ENCODE measurements around the gene ROR2.
A peak's percentile ranks its signal among the peaks of the same experiment; 100 is the strongest.

ROR2 gene

GRCh38 chr9:91783411-91783810 lies 166.6 kb downstream of the ROR2 start:
- TF ChIP-seq POLR2A (IDR thresholded peaks at IDR 0.05; ENCODE audit: low read depth, low read length) (no peak), PAX5 (IDR thresholded peaks at IDR 0.05; ENCODE audit: insufficient read depth, low read length, severe bottlenecking) (no peak), TAF1 (IDR thresholded peaks at IDR 0.05; ENCODE audit: low read depth, low read length) (no peak), POU2F2 (IDR thresholded peaks at IDR 0.05; ENCODE audit: low read depth, low read length) (no peak), SPI1 (IDR thresholded peaks at IDR 0.05; ENCODE audit: low read depth, low read length) (no peak), POLR2AphosphoS5 (IDR thresholded peaks at IDR 0.05; ENCODE audit: low read depth, low read length) (no peak)
- FAIRE-seq = no peak

GRCh38 chr9:91782708-91783214 lies 167.3 kb downstream of the ROR2 start:
- TF ChIP-seq TAF1 (IDR thresholded peaks at IDR 0.05; ENCODE audit: low read depth, low read length) (no peak), POU2F2 (IDR thresholded peaks at IDR 0.05; ENCODE audit: low read depth, low read length) (no peak), POLR2A (IDR thresholded peaks at IDR 0.05; ENCODE audit: low read depth, low read length) (no peak), PAX5 (IDR thresholded peaks at IDR 0.05; ENCODE audit: insufficient read depth, low read length, severe bottlenecking) (no peak), SPI1 (IDR thresholded peaks at IDR 0.05; ENCODE audit: low read depth, low read length) (no peak), POLR2AphosphoS5 (IDR thresholded peaks at IDR 0.05; ENCODE audit: low read depth, low read length) (no peak)
- FAIRE-seq (no peak), DNase-seq (ENCODE audit: insufficient read length, low spot score) (no peak)

More at GRCh38 chr9:91783411-91783810, 166.6 kb downstream of the ROR2 start:
- no peak for DNase-seq (ENCODE audit: insufficient read length, low spot score)

GRCh38 chr9:91781906-91782305 lies 168.1 kb downstream of the ROR2 start:
- no peak for DNase-seq (ENCODE audit: insufficient read length, low spot score)
- FAIRE-seq = no peak
- TF ChIP-seq SPI1 (IDR thresholded peaks at IDR 0.05; ENCODE audit: low read depth, low read length) = no peak
- TF ChIP-seq PAX5 (IDR thresholded peaks at IDR 0.05; ENCODE audit: insufficient read depth, low read length, severe bottlenecking) = no peak
- no peak for TF ChIP-seq TAF1 (IDR thresholded peaks at IDR 0.05; ENCODE audit: low read depth, low read length)
- no peak for TF ChIP-seq POU2F2 (IDR thresholded peaks at IDR 0.05; ENCODE audit: low read depth, low read length)
- no peak for TF ChIP-seq POLR2A (IDR thresholded peaks at IDR 0.05; ENCODE audit: low read depth, low read length)
- TF ChIP-seq POLR2AphosphoS5 (IDR thresholded peaks at IDR 0.05; ENCODE audit: low read depth, low read length) = no peak

- DNase-seq (ENCODE audit: insufficient read length, low spot score) (no peak), FAIRE-seq (no peak)
- TF ChIP-seq POLR2A (IDR thresholded peaks at IDR 0.05; ENCODE audit: low read depth, low read length) (no peak), POU2F2 (IDR thresholded peaks at IDR 0.05; ENCODE audit: low read depth, low read length) (no peak), TAF1 (IDR thresholded peaks at IDR 0.05; ENCODE audit: low read depth, low read length) (no peak), POLR2AphosphoS5 (IDR thresholded peaks at IDR 0.05; ENCODE audit: low read depth, low read length) (no peak), SPI1 (IDR thresholded peaks at IDR 0.05; ENCODE audit: low read depth, low read length) (no peak), PAX5 (IDR thresholded peaks at IDR 0.05; ENCODE audit: insufficient read depth, low read length, severe bottlenecking) (no peak)
These were observed 168.9 kb downstream of the ROR2 start for GRCh38 chr9:91781116-91781515.

GRCh38 chr9:91778031-91778430 lies 172.0 kb downstream of the ROR2 start:
- FAIRE-seq = no peak

GRCh38 chr9:91777292-91777830 lies 172.7 kb downstream of the ROR2 start:
- DNase-seq (ENCODE audit: insufficient read length, low spot score) (no peak), FAIRE-seq (no peak)
- TF ChIP-seq SPI1 (IDR thresholded peaks at IDR 0.05; ENCODE audit: low read depth, low read length) = no peak
- no peak for TF ChIP-seq POLR2AphosphoS5 (IDR thresholded peaks at IDR 0.05; ENCODE audit: low read depth, low read length)
- TF ChIP-seq PAX5 (IDR thresholded peaks at IDR 0.05; ENCODE audit: insufficient read depth, low read length, severe bottlenecking) = no peak
- TF ChIP-seq POU2F2 (IDR thresholded peaks at IDR 0.05; ENCODE audit: low read depth, low read length) = no peak
- no peak for TF ChIP-seq POLR2A (IDR thresholded peaks at IDR 0.05; ENCODE audit: low read depth, low read length)
- TF ChIP-seq TAF1 (IDR thresholded peaks at IDR 0.05; ENCODE audit: low read depth, low read length) = no peak

More at GRCh38 chr9:91778031-91778430, 172.0 kb downstream of the ROR2 start:
- TF ChIP-seq POU2F2 (IDR thresholded peaks at IDR 0.05; ENCODE audit: low read depth, low read length) (no peak), TAF1 (IDR thresholded peaks at IDR 0.05; ENCODE audit: low read depth, low read length) (no peak), SPI1 (IDR thresholded peaks at IDR 0.05; ENCODE audit: low read depth, low read length) (no peak), POLR2A (IDR thresholded peaks at IDR 0.05; ENCODE audit: low read depth, low read length) (no peak), PAX5 (IDR thresholded peaks at IDR 0.05; ENCODE audit: insufficient read depth, low read length, severe bottlenecking) (no peak), POLR2AphosphoS5 (IDR thresholded peaks at IDR 0.05; ENCODE audit: low read depth, low read length) (no peak)
- DNase-seq (ENCODE audit: insufficient read length, low spot score) = no peak

- FAIRE-seq (no peak), DNase-seq (ENCODE audit: insufficient read length, low spot score) (no peak)
- TF ChIP-seq TAF1 (IDR thresholded peaks at IDR 0.05; ENCODE audit: low read depth, low read length) (no peak), SPI1 (IDR thresholded peaks at IDR 0.05; ENCODE audit: low read depth, low read length) (0 out of 2 replicates have a peak, but pooled peaks have one; percentile 16), POLR2AphosphoS5 (IDR thresholded peaks at IDR 0.05; ENCODE audit: low read depth, low read length) (no peak), POU2F2 (IDR thresholded peaks at IDR 0.05; ENCODE audit: low read depth, low read length) (no peak), POLR2A (IDR thresholded peaks at IDR 0.05; ENCODE audit: low read depth, low read length) (no peak), PAX5 (IDR thresholded peaks at IDR 0.05; ENCODE audit: insufficient read depth, low read length, severe bottlenecking) (no peak)
These were observed 173.4 kb downstream of the ROR2 start for GRCh38 chr9:91776409-91777291.

GRCh38 chr9:91775708-91776028 lies 174.4 kb downstream of the ROR2 start:
- no peak for FAIRE-seq

More at GRCh38 chr9:91775708-91776028, 174.4 kb downstream of the ROR2 start:
- TF ChIP-seq POLR2AphosphoS5 (IDR thresholded peaks at IDR 0.05; ENCODE audit: low read depth, low read length) (no peak), PAX5 (IDR thresholded peaks at IDR 0.05; ENCODE audit: insufficient read depth, low read length, severe bottlenecking) (no peak), SPI1 (IDR thresholded peaks at IDR 0.05; ENCODE audit: low read depth, low read length) (no peak), TAF1 (IDR thresholded peaks at IDR 0.05; ENCODE audit: low read depth, low read length) (no peak), POLR2A (IDR thresholded peaks at IDR 0.05; ENCODE audit: low read depth, low read length) (no peak), POU2F2 (IDR thresholded peaks at IDR 0.05; ENCODE audit: low read depth, low read length) (no peak)
- no peak for DNase-seq (ENCODE audit: insufficient read length, low spot score)
